GM19023 (cell line): ENCODE results near the gene ANKRD13C.

Source experiments
- ATAC-seq: cut with Tn5 transposase; IDR thresholded peaks from one replicate; pipeline ENCODE4 v1.9.1; 2021; ENCODE audit warnings: mild to moderate bottlenecking, moderate library complexity; ENCODE audit not compliant: unreplicated experiment

The ANKRD13C gene

GRCh38 chr1:70221238-70222121 is 133.0 kb downstream of the ANKRD13C start, which contains the start of gene SRSF11:
TSS of gene SRSF11 (plus strand) at chr1:70221380. CDS start at chr1:70221637, 257 bp downstream.
- ATAC-seq, result peak; percentile 95

GRCh38 chr1:70220517-70221237 is 133.8 kb downstream of the ANKRD13C start:
- ATAC-seq, result no peak

- ATAC-seq, result no peak
Measured at GRCh38 chr1:70220015-70220414, 134.5 kb downstream of the ANKRD13C start.

- no peak for ATAC-seq
Measured at GRCh38 chr1:70211541-70211940, 143.0 kb downstream of the ANKRD13C start.

- no peak for ATAC-seq
Measured at GRCh38 chr1:70210820-70211219, 143.7 kb downstream of the ANKRD13C start.
